K562 (cell line): Measurements from ENCODE around the gene ST14. TPM values are rescaled to one million over a fixed set of nuclear protein-coding genes. Genes with fewer than 3 reads are reported as not detected.

Experiments
- ATAC-seq: fragments of 200-7000 bp; cut with Tn5 transposase; 3 replicates; pipeline ENCODE4 v1.9.1; 2020; ENCODE audit warnings: moderate library complexity
- BruUV-seq: library from RNA; stranded (reverse); fragments of 400-500 nt; replicated peaks from 2 replicates; lab custom pipeline; 2021; lab: Mats Ljungman, UMichigan
- CTCF ChIA-PET: fragments of 300-600 bp; formaldehyde crosslinking; extraction: SDS; loops from one replicate; lab custom pipeline; 2021; ENCODE audit warnings: low intra/inter-chr PET ratio; lab: Yijun Ruan, JAX
- POLR2A ChIA-PET: fragments of 300-600, 350-650 bp; sonication (Branson Sonifier 250); formaldehyde crosslinking; extraction: SDS; loops from one replicate; lab custom pipeline; 2021; ENCODE audit warnings: antibody characterized with exemption, inconsistent platforms; lab: Yijun Ruan, JAX
- DNase-seq, 4 experiments: peaks; one replicate each; pipeline versions ENCODE4 v3.0.0 to v3.0.0-alpha.2; 2011 to 2018; ENCODE audit warnings: low spot score in 3 of 4, mixed read lengths in 3 of 4; ENCODE audit errors: extremely low read depth in 1 of 4
- FAIRE-seq: peaks from 2 replicates; lab custom pipeline; 2011; peaks lifted over from hg19 to GRCh38; lab: Jason Lieb, UNC
- H2AFZ ChIP-seq: 2 replicates; pipeline ENCODE4 v1.6.0; 2011; ENCODE audit warnings: low read depth, low read length, control low read depth, inconsistent platforms
- H3K27ac ChIP-seq: fragments of 200-600 bp; 3 replicates; pipeline ENCODE4 v1.8.0; 2011; ENCODE audit warnings: low read depth, mild to moderate bottlenecking, control low read depth, inconsistent platforms, low read length, moderate library complexity, mixed read lengths; ENCODE audit errors: extremely low read depth
- H3K27me3 ChIP-seq, 2 experiments: fragments of 300-600 bp in 1 of 2; 2 replicates in 1 of 2; 3 replicates in 1 of 2; pipeline versions ENCODE4 v1.6.0 to v1.8.0; 2011; ENCODE audit warnings: inconsistent platforms in 2 of 2, low read length in 2 of 2, mild to moderate bottlenecking in 1 of 2, mixed read lengths in 1 of 2, moderate library complexity in 1 of 2; ENCODE audit not compliant: control insufficient read depth in 2 of 2, insufficient read depth in 2 of 2
- H3K36me3 ChIP-seq: fragments of 300-600 bp; 3 replicates; pipeline ENCODE4 v1.8.0; 2011; ENCODE audit warnings: mild to moderate bottlenecking, low read length, inconsistent platforms; ENCODE audit not compliant: control insufficient read depth, insufficient read depth
- H3K4me1 ChIP-seq, 2 experiments: fragments of 200-600 bp in 1 of 2; replicated peaks in 1 of 2; 2 replicates in 1 of 2; 3 replicates in 1 of 2; pipeline versions ENCODE4 v1.5.1 to v1.8.0; 2011; ENCODE audit warnings: inconsistent platforms in 2 of 2, low read length in 2 of 2, mild to moderate bottlenecking in 1 of 2, mixed read lengths in 1 of 2, moderate library complexity in 1 of 2; ENCODE audit not compliant: control insufficient read depth in 2 of 2, insufficient read depth in 2 of 2
- H3K4me2 ChIP-seq: 2 replicates; pipeline ENCODE4 v1.6.1; 2011; ENCODE audit warnings: low read length, control low read depth, inconsistent platforms, mixed read lengths; ENCODE audit not compliant: insufficient read depth
- H3K4me3 ChIP-seq: fragments of 200-600 bp; sonication (generic), shearing (Covaris generic); 2 replicates; pipeline ENCODE4 v1.5.1; 2016; ENCODE audit warnings: control low read depth, inconsistent platforms
- H3K79me2 ChIP-seq: fragments of 200-600 bp; 3 replicates; pipeline ENCODE4 v1.8.0; 2011; ENCODE audit warnings: low read length, inconsistent platforms; ENCODE audit not compliant: control insufficient read depth, insufficient read depth
- H3K9ac ChIP-seq, 2 experiments: 2 replicates each; pipeline versions ENCODE4 v1.6.0 to v1.6.1; 2011; ENCODE audit warnings: low read depth in 2 of 2, low read length in 2 of 2, control low read depth in 1 of 2, inconsistent platforms in 1 of 2, mild to moderate bottlenecking in 1 of 2, mixed read lengths in 1 of 2; ENCODE audit not compliant: insufficient read depth in 1 of 2
- H3K9me1 ChIP-seq: one replicate; pipeline ENCODE4 v1.6.0; 2011; ENCODE audit warnings: inconsistent platforms, mild to moderate bottlenecking, low read length, moderate library complexity; ENCODE audit not compliant: control insufficient read depth, insufficient read depth
- H3K9me3 ChIP-seq: replicated peaks from 2 replicates; pipeline ENCODE4 v1.5.1; 2011; ENCODE audit warnings: low read depth, low read length, inconsistent platforms; ENCODE audit not compliant: control insufficient read depth, insufficient read depth
- H4K20me1 ChIP-seq: replicated peaks from 2 replicates; pipeline ENCODE4 v1.6.1; 2011; ENCODE audit warnings: low read length, inconsistent platforms, mixed read lengths; ENCODE audit not compliant: control insufficient read depth, insufficient read depth
- CTBP1 ChIP-seq: fragments of 450-650 bp; IDR thresholded peaks from 2 replicates; pipeline ENCODE4 v1.6.1; 2016; ENCODE audit warnings: borderline replicate concordance
- HSF4 ChIP-seq: fragments of 250-450 bp; sonication (Bioruptor Pico); IDR thresholded peaks from 2 replicates; pipeline ENCODE4 v2.1.2; 2022; ENCODE audit warnings: mild to moderate bottlenecking, moderate library complexity, borderline replicate concordance
- IRF9 ChIP-seq: fragments of 450-650 bp; IDR thresholded peaks from 2 replicates; pipeline ENCODE4 v1.6.1; 2016; ENCODE audit warnings: missing biosample characterization, missing genetic modification characterization
- KAT7 ChIP-seq: sonication (generic); formaldehyde crosslinking; IDR thresholded peaks from 2 replicates; pipeline ENCODE4 v1.8.0; 2022; ENCODE audit warnings: missing genetic modification reagents, mild to moderate bottlenecking, borderline replicate concordance
- MAZ ChIP-seq, 2 experiments: fragments of 450-650 bp in 1 of 2; sonication (generic) in 1 of 2; formaldehyde crosslinking; IDR thresholded peaks in 1 of 2; conservative IDR thresholded peaks in 1 of 2; 2 replicates each; pipeline versions ENCODE4 v1.4.0 to v1.5.0; 2020; ENCODE audit warnings: mild to moderate bottlenecking in 1 of 2, missing genetic modification reagents in 1 of 2
- MYBL2 ChIP-seq, 2 experiments: fragments of 450-650 bp in 1 of 2; sonication (generic) in 1 of 2; formaldehyde crosslinking in 1 of 2; IDR thresholded peaks; 2 replicates each; pipeline versions ENCODE4 v1.6.1 to v1.8.1; 2017 to 2022; ENCODE audit warnings: borderline replicate concordance in 1 of 2, inconsistent platforms in 1 of 2, low read depth in 1 of 2, mild to moderate bottlenecking in 1 of 2, missing genetic modification reagents in 1 of 2, moderate library complexity in 1 of 2
- NRF1 ChIP-seq, 2 experiments: fragments of 450-650 bp; IDR thresholded peaks in 1 of 2; conservative IDR thresholded peaks in 1 of 2; 2 replicates each; pipeline ENCODE4 v1.6.1; 2014; ENCODE audit warnings: mild to moderate bottlenecking in 2 of 2
- RBBP5 ChIP-seq: fragments of 200-600 bp; sonication (generic); IDR thresholded peaks from 2 replicates; pipeline ENCODE4 v1.6.1; 2012; ENCODE audit warnings: borderline replicate concordance, mild to moderate bottlenecking, low read length, control low read depth, inconsistent platforms; ENCODE audit not compliant: insufficient read depth, poor library complexity, severe bottlenecking
- SMARCA4 ChIP-seq: fragments of 450-650 bp; IDR thresholded peaks from 2 replicates; pipeline ENCODE4 v1.6.1; 2016
- TFAP4 ChIP-seq: sonication (generic); formaldehyde crosslinking; IDR thresholded peaks from 2 replicates; pipeline ENCODE4 v1.8.0; 2022; ENCODE audit warnings: missing genetic modification reagents, mild to moderate bottlenecking, moderate library complexity, borderline replicate concordance
- THAP12 ChIP-seq: fragments of 250-450 bp; sonication (Bioruptor Pico); IDR thresholded peaks from 2 replicates; pipeline ENCODE4 v1.9.0; 2021; ENCODE audit warnings: mild to moderate bottlenecking, inconsistent platforms
- ZNF347 ChIP-seq: fragments of 450-650 bp; formaldehyde crosslinking; IDR thresholded peaks from 2 replicates; pipeline ENCODE4 v1.4.0; 2020; ENCODE audit warnings: low read depth, mild to moderate bottlenecking, moderate library complexity
- WGBS: fragments of 100-300 bp; shearing (Covaris generic); methylation state at CpG from one replicate; pipeline ENCODE4 v1.1.6; 2016; ENCODE audit warnings: low coverage, mixed read lengths; ENCODE audit not compliant: insufficient coverage; ENCODE audit errors: missing lambda C conversion rate; 5-methylcytosine and 5-hydroxymethylcytosine counted together
- in situ Hi-C: fragments of 300-500 bp; cut with MboI; formaldehyde crosslinking; loops from 4 replicates; pipeline ENCODE4 v1.15.0; 2018; ENCODE audit warnings: inconsistent platforms, mixed read lengths
- intact Hi-C: fragments of 100-400 bp; cut with micrococcal nuclease; formaldehyde crosslinking; loops from 2 replicates; pipeline ENCODE4 v1.14.2; 2022
- polyA plus RNA-seq, 8 experiments: library from polyadenylated mRNA; depleted of rRNA in 4 of 8; stranded (reverse) in 5 of 8; unstranded in 3 of 8; fragments of >200 nt; fragmentation: Nextera tagmentation in 2 of 8; fragmentation: Illumina TruSeq in 1 of 8; extraction: Ambion mirVana in 2 of 8; extraction: Trizol in 1 of 8; gene quantifications; 2 replicates each; pipeline versions ENCODE4 v1.2.1 to v1.2.3, GENCODE V29; 2011 to 2014; ENCODE audit warnings: inconsistent platforms in 1 of 8, missing spikeins in 1 of 8
- total RNA-seq, 7 experiments: library from RNA; depleted of rRNA in 6 of 7; stranded (reverse); fragments of >200 nt in 6 of 7; fragmentation: Illumina TruSeq in 2 of 7; extraction: Trizol in 2 of 7; gene quantifications; 2 replicates each; pipeline versions ENCODE4 v1.2.1 to v1.2.3, GENCODE V29; 2011 to 2021; ENCODE audit warnings: low replicate concordance in 1 of 7

The ST14 gene
- total and polyA plus RNA-seq, 9 of the 15 experiments (the other 6 are each of a cell fraction or from before 2014, with no cell fraction given), result 0.08 to 0.20 TPM; not detected in 7

GRCh38 chr11:130246738-130247137, 87.2 kb downstream of the ST14 start:
- Histone ChIP-seq H3K4me2 (no peak overlapping the region), H3K36me3 (peaks cover 3% of the 10 kb centered on the region; the same call in 1 of the 3 replicates), H3K9me1 (no peaks in the 10 kb centered on the region), H4K20me1 (no peaks in the 10 kb centered on the region), H3K4me1 (no peaks in the 10 kb centered on the region), H3K79me2 (no peaks in the 10 kb centered on the region; the same call in 2 of the 3 replicates), H3K4me3 (no peak overlapping the region), H3K27ac (no peak overlapping the region), H3K9me3 (no peaks in the 10 kb centered on the region), H2AFZ (no peak overlapping the region), H3K9ac (no peak overlapping the region), H3K27me3 (no peaks in the 10 kb centered on the region)
- intact Hi-C loops (no loop called here), in situ Hi-C loops (no loop called here)
- BruUV-seq, result no TSS peak
- POLR2A ChIA-PET, result no interaction called here
- CTCF ChIA-PET, result no interaction called here
- WGBS, result 93% methylated on average over 3 of the region's 3 CpGs
- DNase-seq (no peak), FAIRE-seq (no peak), ATAC-seq (no peak)
- TF ChIP-seq RBBP5, result no peak
- TF ChIP-seq SMARCA4, result no peak
- no peak for TF ChIP-seq KAT7 (CRISPR knock-in tag)
- TF ChIP-seq THAP12 (CRISPR knock-in tag), result no peak
- no peak for TF ChIP-seq NRF1 (conservative IDR thresholded peaks at IDR 0.05 in 1 of 2, IDR thresholded peaks at IDR 0.05 in 1 of 2)
- TF ChIP-seq CTBP1, result no peak
- no peak for TF ChIP-seq MAZ (CRISPR knock-in tag; conservative IDR thresholded peaks at IDR 0.05 in 1 of 2, IDR thresholded peaks at IDR 0.05 in 1 of 2)
- TF ChIP-seq IRF9 (tag), result no peak
- TF ChIP-seq ZNF347, result no peak
- no peak for TF ChIP-seq TFAP4
- TF ChIP-seq MYBL2 (IDR thresholded peaks at IDR 0.05; ENCODE audit: low read depth), result no peak
- no peak for TF ChIP-seq MYBL2 (CRISPR knock-in tag; IDR thresholded peaks at IDR 0.05; ENCODE audit: borderline replicate concordance)
- no peak for TF ChIP-seq HSF4 (CRISPR knock-in tag)
